NT2/D1 (cell line): ENCODE results near the gene ASXL1.

Source experiments
- SUZ12 ChIP-seq: IDR thresholded peaks from 2 replicates; pipeline ENCODE4 v1.6.1; 2011; ENCODE audit not compliant: insufficient read length, insufficient read depth; ENCODE audit errors: extremely low read depth
- YY1 ChIP-seq: IDR thresholded peaks from 2 replicates; pipeline ENCODE4 v1.6.1; 2011; ENCODE audit not compliant: insufficient read length, insufficient read depth
- ZNF274 ChIP-seq: IDR thresholded peaks from 2 replicates; pipeline ENCODE4 v1.6.1; 2011; ENCODE audit warnings: mild to moderate bottlenecking, low read depth, low read length

- no peak for TF ChIP-seq ZNF274
- no peak for TF ChIP-seq SUZ12
- TF ChIP-seq YY1 = no peak
Observed at GRCh38 chr20:32415494-32415893, 57.4 kb downstream of the ASXL1 start.
